ENCODE results near the gene LDLR.

LDLR gene

GRCh38 chr19:11089254-11090013 is at the start of gene LDLR:
Gene LDLR (plus strand): TSS chr19:11089463. CDS start chr19:11089549, 86 bp downstream.
- peak; percentile 82 to 86 for DNase-seq

GRCh38 chr19:11041194-11041593 is 48.1 kb upstream of the LDLR start:
- no peak for DNase-seq

- no peak for DNase-seq
Observed at GRCh38 chr19:11041966-11042627, 47.2 kb upstream of the LDLR start.

GRCh38 chr19:11044431-11044830 is 44.8 kb upstream of the LDLR start:
- DNase-seq = no peak

- no peak for DNase-seq
Observed at GRCh38 chr19:11045536-11045935, 43.7 kb upstream of the LDLR start.

GRCh38 chr19:11046605-11047354 is 42.5 kb upstream of the LDLR start:
- no peak for DNase-seq

- DNase-seq = no peak
Observed at GRCh38 chr19:11047866-11048265, 41.4 kb upstream of the LDLR start.

- DNase-seq = no peak
Observed at GRCh38 chr19:11050323-11051114, 38.7 kb upstream of the LDLR start.

- no peak for DNase-seq
Observed at GRCh38 chr19:11053817-11054195, 35.5 kb upstream of the LDLR start.

GRCh38 chr19:11054200-11054599 is 35.1 kb upstream of the LDLR start:
- DNase-seq = no peak

- no peak for DNase-seq
Observed at GRCh38 chr19:11054628-11055027, 34.6 kb upstream of the LDLR start.

- DNase-seq = no peak
Observed at GRCh38 chr19:11058246-11059030, 30.8 kb upstream of the LDLR start.

- DNase-seq = no peak
Observed at GRCh38 chr19:11059511-11060358, 29.5 kb upstream of the LDLR start.

GRCh38 chr19:11061952-11062351 is 27.3 kb upstream of the LDLR start:
- no peak for DNase-seq

GRCh38 chr19:11063434-11063833 is 25.8 kb upstream of the LDLR start:
- no peak for DNase-seq

- DNase-seq = no peak
Observed at GRCh38 chr19:11064831-11065303, 24.4 kb upstream of the LDLR start.

- no peak for DNase-seq
Observed at GRCh38 chr19:11066326-11066725, 22.9 kb upstream of the LDLR start.

GRCh38 chr19:11067356-11068113 is 21.7 kb upstream of the LDLR start:
- no peak for DNase-seq

GRCh38 chr19:11069561-11069960 is 19.7 kb upstream of the LDLR start:
- DNase-seq = no peak

- no peak for DNase-seq
Observed at GRCh38 chr19:11070123-11070522, 19.1 kb upstream of the LDLR start.
